Measurements from ENCODE around the gene PITHD1.

DNA sequence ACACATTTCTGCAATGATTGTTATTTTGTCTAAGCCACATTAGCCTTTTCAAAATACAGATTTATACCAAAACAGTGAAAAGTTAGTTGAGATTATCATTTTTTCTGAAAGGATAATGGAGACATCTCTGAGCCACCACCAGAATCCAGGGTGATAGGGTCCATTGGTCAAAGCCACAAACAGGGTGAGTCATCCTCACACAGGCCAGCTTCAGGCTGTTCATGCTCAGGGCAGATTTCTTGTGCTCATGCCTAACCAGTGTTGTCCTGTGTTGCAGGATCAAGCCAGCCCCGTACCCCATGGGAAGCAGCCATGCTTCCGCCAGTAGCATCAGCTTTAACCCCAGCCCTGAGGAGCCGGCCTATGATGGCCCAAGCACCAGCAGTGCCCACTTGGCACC is 21.5 kb upstream of the PITHD1 start:
- no peak for TF ChIP-seq POLR2A (IDR thresholded peaks at IDR 0.05)
- TF ChIP-seq, protein P1, sequence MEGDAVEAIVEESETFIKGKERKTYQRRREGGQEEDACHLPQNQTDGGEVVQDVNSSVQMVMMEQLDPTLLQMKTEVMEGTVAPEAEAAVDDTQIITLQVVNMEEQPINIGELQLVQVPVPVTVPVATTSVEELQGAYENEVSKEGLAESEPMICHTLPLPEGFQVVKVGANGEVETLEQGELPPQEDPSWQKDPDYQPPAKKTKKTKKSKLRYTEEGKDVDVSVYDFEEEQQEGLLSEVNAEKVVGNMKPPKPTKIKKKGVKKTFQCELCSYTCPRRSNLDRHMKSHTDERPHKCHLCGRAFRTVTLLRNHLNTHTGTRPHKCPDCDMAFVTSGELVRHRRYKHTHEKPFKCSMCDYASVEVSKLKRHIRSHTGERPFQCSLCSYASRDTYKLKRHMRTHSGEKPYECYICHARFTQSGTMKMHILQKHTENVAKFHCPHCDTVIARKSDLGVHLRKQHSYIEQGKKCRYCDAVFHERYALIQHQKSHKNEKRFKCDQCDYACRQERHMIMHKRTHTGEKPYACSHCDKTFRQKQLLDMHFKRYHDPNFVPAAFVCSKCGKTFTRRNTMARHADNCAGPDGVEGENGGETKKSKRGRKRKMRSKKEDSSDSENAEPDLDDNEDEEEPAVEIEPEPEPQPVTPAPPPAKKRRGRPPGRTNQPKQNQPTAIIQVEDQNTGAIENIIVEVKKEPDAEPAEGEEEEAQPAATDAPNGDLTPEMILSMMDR (IDR thresholded peaks at IDR 0.05), result no peak

Measured in lower leg skin (tissue), 3 donors.